Epidermal melanocyte (primary cell): ENCODE data around the gene MMP24.
A peak's percentile ranks its signal among the peaks of the same experiment; 100 is the strongest.
"Not testable (repeated sequence)": the region's sequence is repeated elsewhere in the genome, so short reads cannot be mapped to it uniquely, and the experiment has no call there.

Source experiments
- DNase-seq: peaks from one replicate; pipeline ENCODE4 v3.0.0; 2011; ENCODE audit warnings: low spot score; ENCODE audit not compliant: insufficient read length

MMP24 gene

GRCh38 chr20:35257175-35257909 lies 30.9 kb downstream of the MMP24 start:
- DNase-seq = no peak

GRCh38 chr20:35260426-35260825 lies 33.9 kb downstream of the MMP24 start:
- no peak for DNase-seq

- not testable (repeated sequence) for DNase-seq
Measured at GRCh38 chr20:35262321-35262720, 35.8 kb downstream of the MMP24 start.

- not testable (repeated sequence) for DNase-seq
Measured at GRCh38 chr20:35262731-35263531, 36.4 kb downstream of the MMP24 start.

- DNase-seq = no peak
Measured at GRCh38 chr20:35263532-35264341, 37.2 kb downstream of the MMP24 start.

- no peak for DNase-seq
Measured at GRCh38 chr20:35264755-35265154, 38.3 kb downstream of the MMP24 start.

- DNase-seq = no peak
Measured at GRCh38 chr20:35267092-35267491, 40.6 kb downstream of the MMP24 start.

- DNase-seq = peak; percentile 63
Measured at GRCh38 chr20:35269055-35269781, 42.7 kb downstream of the MMP24 start.

GRCh38 chr20:35270021-35270902 lies 43.8 kb downstream of the MMP24 start:
- DNase-seq = no peak

GRCh38 chr20:35271073-35271882 lies 44.8 kb downstream of the MMP24 start:
- DNase-seq = no peak

GRCh38 chr20:35271904-35272303 lies 45.4 kb downstream of the MMP24 start:
- DNase-seq = no peak

- no peak for DNase-seq
Measured at GRCh38 chr20:35273449-35274171, 47.1 kb downstream of the MMP24 start.

- DNase-seq = no peak
Measured at GRCh38 chr20:35274172-35275092, 47.9 kb downstream of the MMP24 start.

GRCh38 chr20:35275741-35276251 lies 49.3 kb downstream of the MMP24 start:
- no peak for DNase-seq

- DNase-seq = no peak
Measured at GRCh38 chr20:35276408-35276807, 49.9 kb downstream of the MMP24 start.

- DNase-seq = no peak
Measured at GRCh38 chr20:35277127-35277526, 50.6 kb downstream of the MMP24 start.
